PC-3 (cell line): Measurements from ENCODE around the gene SNAI3. TPM values are rescaled to one million over a fixed set of nuclear protein-coding genes. Genes with fewer than 3 reads are reported as not detected.

Experiments used
- ATAC-seq: fragments of 200-7000 bp; cut with Tn5 transposase; 2 replicates; pipeline ENCODE4 v1.9.1; 2020; ENCODE audit warnings: mild to moderate bottlenecking, moderate library complexity
- BruUV-seq: library from RNA; stranded (reverse); fragments of 400-500 nt; replicated peaks from 2 replicates; lab custom pipeline; 2021; lab: Mats Ljungman, UMichigan
- CTCF ChIA-PET: fragments of 300-600 bp; sonication (Branson Sonifier 250); formaldehyde crosslinking; loops from one replicate; lab custom pipeline; 2022; ENCODE audit warnings: antibody characterized with exemption; lab: Charles Lee
- POLR2A ChIA-PET: fragments of 300-600 bp; sonication (Branson Sonifier 250); formaldehyde crosslinking; loops from one replicate; lab custom pipeline; 2022; ENCODE audit warnings: antibody characterized with exemption; ENCODE audit not compliant: unreplicated experiment; lab: Charles Lee
- DNase-seq: peaks from one replicate; pipeline ENCODE4 v3.0.0-alpha.2; 2015
- H2AFZ ChIP-seq: fragments of 300-600 bp; sonication (generic); 2 replicates; pipeline ENCODE4 v1.6.0; 2016; ENCODE audit warnings: antibody characterized with exemption, low read length
- H3F3A ChIP-seq: fragments of 300-600 bp; sonication (generic); one replicate; pipeline ENCODE4 v1.6.0; 2017; ENCODE audit warnings: antibody characterized with exemption, low read length, control low read depth, mild to moderate bottlenecking; ENCODE audit not compliant: unreplicated experiment
- H3K27ac ChIP-seq: fragments of 300-600 bp; sonication (generic); 2 replicates; pipeline ENCODE4 v1.5.1; 2016; ENCODE audit warnings: mild to moderate bottlenecking, low read length
- H3K27me3 ChIP-seq: fragments of 300-600 bp; sonication (generic); 2 replicates; pipeline ENCODE4 v1.6.1; 2016; ENCODE audit warnings: low read length, mixed read lengths
- H3K36me3 ChIP-seq: fragments of 300-600 bp; sonication (generic); 2 replicates; pipeline ENCODE4 v1.6.1; 2016; ENCODE audit warnings: low read depth, mixed run types, low read length, mixed read lengths
- H3K4me1 ChIP-seq: fragments of 300-600 bp; sonication (generic); 2 replicates; pipeline ENCODE4 v1.5.1; 2016; ENCODE audit warnings: low read length; ENCODE audit not compliant: insufficient read depth
- H3K4me2 ChIP-seq: fragments of 300-600 bp; sonication (generic); 2 replicates; pipeline ENCODE4 v1.6.0; 2016; ENCODE audit warnings: low read length
- H3K4me3 ChIP-seq: fragments of 300-600 bp; sonication (generic); 2 replicates; pipeline ENCODE4 v1.5.1; 2016; ENCODE audit warnings: mild to moderate bottlenecking, low read length, mixed read lengths
- H3K79me2 ChIP-seq: fragments of 300-600 bp; sonication (generic); 2 replicates; pipeline ENCODE4 v1.6.1; 2017; ENCODE audit warnings: low read length, mixed read lengths
- H3K9ac ChIP-seq: fragments of 300-600 bp; sonication (generic); 2 replicates; pipeline ENCODE4 v1.6.0; 2016; ENCODE audit warnings: mild to moderate bottlenecking, low read length
- H3K9me2 ChIP-seq: fragments of 300-600 bp; sonication (generic); replicated peaks from 2 replicates; pipeline ENCODE4 v1.6.1; 2016; ENCODE audit warnings: mixed run types, low read length, mixed read lengths
- H3K9me3 ChIP-seq: fragments of 300-600 bp; sonication (generic); 2 replicates; pipeline ENCODE4 v1.6.1; 2016; ENCODE audit warnings: low read length, mixed read lengths
- H4K20me1 ChIP-seq: fragments of 300-600 bp; sonication (generic); 2 replicates; pipeline ENCODE4 v1.6.1; 2016; ENCODE audit warnings: low read length, mixed read lengths
- EZH2 ChIP-seq: fragments of 300-600 bp; sonication (generic); IDR thresholded peaks from one replicate; pipeline ENCODE4 v1.6.1; 2017; ENCODE audit warnings: antibody characterized with exemption, mild to moderate bottlenecking, low read length; ENCODE audit not compliant: unreplicated experiment
- EZH2phosphoT487 ChIP-seq: fragments of 300-600 bp; sonication (generic); IDR thresholded peaks from 2 replicates; pipeline ENCODE4 v1.6.1; 2018; ENCODE audit warnings: mild to moderate bottlenecking, antibody characterized with exemption, low read length, borderline replicate concordance
- intact Hi-C: fragments of 100-400 bp; cut with micrococcal nuclease; formaldehyde crosslinking; loops from 2 replicates; pipeline ENCODE4 v1.9.0; 2023
- total RNA-seq: library from RNA; depleted of rRNA; stranded (reverse); fragments of >200 nt; gene quantifications from 2 replicates; pipeline ENCODE4 v1.2.3, GENCODE V29; 2014
- TF ChIP-seq, protein P1 (sequence below): fragments of 300-600 bp; sonication (generic); conservative IDR thresholded peaks from 2 replicates; pipeline ENCODE4 v1.5.1; 2017; ENCODE audit warnings: antibody characterized with exemption, low read depth, mild to moderate bottlenecking, low read length

SNAI3 gene
- total RNA-seq, 1 experiment from 2014 or later = 0.22 TPM

GRCh38 chr16:88727871-88728270 lies 41.6 kb upstream of the SNAI3 start:
- no peaks in the 10 kb centered on the region for H3K79me2 ChIP-seq
- DNase-seq (no peak), ATAC-seq (no peak)
- intact Hi-C loops = no loop called here
- TF ChIP-seq EZH2 (no peak), EZH2phosphoT487 (no peak)
- TF ChIP-seq, protein P1, sequence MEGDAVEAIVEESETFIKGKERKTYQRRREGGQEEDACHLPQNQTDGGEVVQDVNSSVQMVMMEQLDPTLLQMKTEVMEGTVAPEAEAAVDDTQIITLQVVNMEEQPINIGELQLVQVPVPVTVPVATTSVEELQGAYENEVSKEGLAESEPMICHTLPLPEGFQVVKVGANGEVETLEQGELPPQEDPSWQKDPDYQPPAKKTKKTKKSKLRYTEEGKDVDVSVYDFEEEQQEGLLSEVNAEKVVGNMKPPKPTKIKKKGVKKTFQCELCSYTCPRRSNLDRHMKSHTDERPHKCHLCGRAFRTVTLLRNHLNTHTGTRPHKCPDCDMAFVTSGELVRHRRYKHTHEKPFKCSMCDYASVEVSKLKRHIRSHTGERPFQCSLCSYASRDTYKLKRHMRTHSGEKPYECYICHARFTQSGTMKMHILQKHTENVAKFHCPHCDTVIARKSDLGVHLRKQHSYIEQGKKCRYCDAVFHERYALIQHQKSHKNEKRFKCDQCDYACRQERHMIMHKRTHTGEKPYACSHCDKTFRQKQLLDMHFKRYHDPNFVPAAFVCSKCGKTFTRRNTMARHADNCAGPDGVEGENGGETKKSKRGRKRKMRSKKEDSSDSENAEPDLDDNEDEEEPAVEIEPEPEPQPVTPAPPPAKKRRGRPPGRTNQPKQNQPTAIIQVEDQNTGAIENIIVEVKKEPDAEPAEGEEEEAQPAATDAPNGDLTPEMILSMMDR = no peak
- peaks cover 4% of the 10 kb centered on the region; the same call in 1 of the 2 replicates for H3K36me3 ChIP-seq
- no peak overlapping the region for H3K27ac ChIP-seq
- no peaks in the 10 kb centered on the region for H4K20me1 ChIP-seq
- no peaks in the 10 kb centered on the region for H3K9me2 ChIP-seq
- H3K9me3 ChIP-seq = no peaks in the 10 kb centered on the region
- H3K4me2 ChIP-seq = no peak overlapping the region
- CTCF ChIA-PET = no interaction called here
- no peak overlapping the region for H3K4me3 ChIP-seq
- BruUV-seq = no TSS peak
- H3K9ac ChIP-seq = no peak overlapping the region
- POLR2A ChIA-PET = no interaction called here
- H3K27me3 ChIP-seq = no peaks in the 10 kb centered on the region
- no peak overlapping the region for H2AFZ ChIP-seq
- no peaks in the 10 kb centered on the region for H3F3A ChIP-seq
- no peaks in the 10 kb centered on the region for H3K4me1 ChIP-seq

DNA sequence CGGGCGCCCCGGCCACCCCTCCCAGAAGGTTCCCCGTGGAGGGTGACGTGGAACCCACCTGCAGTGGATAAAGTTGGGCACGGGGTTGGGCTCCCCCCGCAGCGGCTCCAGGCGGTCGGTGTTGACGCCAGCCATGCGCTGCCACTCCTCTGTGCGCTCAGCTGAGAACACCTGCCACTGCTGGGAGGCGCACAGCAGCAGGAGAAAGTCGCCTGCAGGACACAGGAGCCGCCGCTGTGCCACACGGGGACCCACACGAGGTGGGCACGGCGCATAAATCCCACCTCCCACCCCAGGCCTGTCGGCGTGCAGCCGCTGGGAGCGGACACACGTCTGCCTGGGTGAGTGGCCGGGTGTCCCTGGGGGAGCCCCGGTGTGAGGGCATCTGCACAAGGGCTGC lies 40.7 kb upstream of the SNAI3 start:
- TF ChIP-seq EZH2 (no peak), EZH2phosphoT487 (no peak)
- TF ChIP-seq, protein P1 = no peak
- no peaks in the 10 kb centered on the region for H3K4me1 ChIP-seq
- H3K4me3 ChIP-seq = no peak overlapping the region
- no peak overlapping the region for H3K4me2 ChIP-seq
- DNase-seq = no peak
- H3K27ac ChIP-seq = no peak overlapping the region
- H4K20me1 ChIP-seq = no peaks in the 10 kb centered on the region
- H3K9me3 ChIP-seq = no peaks in the 10 kb centered on the region
- intact Hi-C loops = no loop called here
- POLR2A ChIA-PET = no interaction called here
- ATAC-seq = no peak
- no peaks in the 10 kb centered on the region for H3K79me2 ChIP-seq
- no peaks in the 10 kb centered on the region for H3F3A ChIP-seq
- H2AFZ ChIP-seq = no peak overlapping the region
- no peak overlapping the region for H3K9ac ChIP-seq
- H3K36me3 ChIP-seq = peaks cover 4% of the 10 kb centered on the region; the same call in 1 of the 2 replicates
- BruUV-seq = no TSS peak
- H3K9me2 ChIP-seq = no peaks in the 10 kb centered on the region
- H3K27me3 ChIP-seq = no peaks in the 10 kb centered on the region
- CTCF ChIA-PET = no interaction called here

GRCh38 chr16:88726408-88726749 lies 40.1 kb upstream of the SNAI3 start:
- no peak overlapping the region for H3K27ac ChIP-seq

More at GRCh38 chr16:88726408-88726749, 40.1 kb upstream of the SNAI3 start:
- BruUV-seq = no TSS peak
- ATAC-seq = no peak
- CTCF ChIA-PET = no interaction called here
- Histone ChIP-seq H3K4me2 (no peak overlapping the region), H3K27me3 (no peaks in the 10 kb centered on the region), H4K20me1 (no peaks in the 10 kb centered on the region), H3K9me2 (no peaks in the 10 kb centered on the region), H3K79me2 (no peaks in the 10 kb centered on the region), H3K36me3 (peaks cover 4% of the 10 kb centered on the region; the same call in 1 of the 2 replicates), H3K9me3 (no peaks in the 10 kb centered on the region), H3K4me1 (no peaks in the 10 kb centered on the region), H3K9ac (no peak overlapping the region), H2AFZ (no peak overlapping the region), H3F3A (no peaks in the 10 kb centered on the region), H3K4me3 (no peak overlapping the region)
- TF ChIP-seq EZH2 = no peak
- TF ChIP-seq, protein P1 = no peak
- no peak for TF ChIP-seq EZH2phosphoT487
- intact Hi-C loops = no loop called here
- POLR2A ChIA-PET = no interaction called here
- no peak for DNase-seq
